ENCODE measurements around the gene KCNB1. TPM values are rescaled to one million over a fixed set of nuclear protein-coding genes. Genes with fewer than 3 reads are reported as not detected.

The KCNB1 gene
- total and polyA plus RNA-seq, 2 donors (not counting 1 experiment from before 2014, with no cell fraction given) = 0.12 TPM; not detected in 1

DNA sequence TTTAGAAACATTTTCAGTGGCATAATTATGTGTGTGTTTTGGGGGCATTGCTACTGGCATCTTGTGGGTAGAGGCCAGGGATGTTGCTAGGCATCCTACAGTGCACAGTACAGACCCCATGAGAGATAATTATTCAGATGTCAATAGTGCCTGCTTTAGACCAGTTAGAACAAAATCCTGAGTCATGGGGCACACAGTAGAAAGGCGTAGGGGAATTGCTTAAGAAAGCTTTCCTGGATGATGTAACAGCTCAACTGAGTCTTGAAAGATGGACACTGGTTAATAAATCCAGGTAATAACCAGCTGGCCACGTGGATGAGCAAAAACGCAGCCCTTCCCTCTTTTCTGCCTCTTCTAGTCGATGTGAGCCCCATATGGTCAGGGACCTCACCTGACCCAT is 51.1 kb downstream of the KCNB1 start:
- Histone ChIP-seq H3K4me2 (replicated peaks; ENCODE audit: low read depth, low read length, poor library complexity, severe bottlenecking) (no peak overlapping the region), H3K79me2 (ENCODE audit: control insufficient read depth, insufficient read depth, low read length) (no peaks in the 10 kb centered on the region), H3K9ac (ENCODE audit: low read length) (no peak overlapping the region), H3K9me3 (ENCODE audit: control extremely low read depth in 1 of 3, control insufficient read depth in 2 of 3, insufficient read depth in 1 of 3, low read length in 2 of 3) (no peaks in the 10 kb centered on the region), H3K4me1 (ENCODE audit: control insufficient read depth in 2 of 2, insufficient read depth in 2 of 2, low read length in 2 of 2) (no peaks in the 10 kb centered on the region), H2AFZ (ENCODE audit: insufficient read depth, low read depth, low read length, poor library complexity, severe bottlenecking) (no peak overlapping the region), H3K4me3 (ENCODE audit: control extremely low read depth in 1 of 5, extremely low read depth in 1 of 5, insufficient read depth in 1 of 5, low read depth in 2 of 5, low read length in 4 of 5) (no peak overlapping the region), H4K20me1 (ENCODE audit: control insufficient read depth, insufficient read depth, low read length, poor library complexity, severe bottlenecking) (no peaks in the 10 kb centered on the region), H3K27me3 (replicated peaks in 1 of 4; ENCODE audit: control extremely low read depth in 1 of 4, control insufficient read depth in 3 of 4, insufficient read depth in 4 of 4, low read length in 3 of 4) (peaks cover 0 to 23% (median 6%) of the 10 kb centered on the region in 4 experiments), H3K36me3 (replicated peaks in 1 of 2; ENCODE audit: control extremely low read depth in 1 of 2, control insufficient read depth in 1 of 2, extremely low read depth in 1 of 2, insufficient read depth in 2 of 2, low read length in 1 of 2) (no peaks in the 10 kb centered on the region), H3K27ac (ENCODE audit: low read length in 2 of 2) (no peak overlapping the region)
- no peak overlapping the region for H3K4me3 Mint-ChIP-seq
- no peaks in the 10 kb centered on the region for H3K9me3 Mint-ChIP-seq (ENCODE audit: insufficient read depth)
- H3K4me1 Mint-ChIP-seq = no peaks in the 10 kb centered on the region
- no peak for ATAC-seq (ENCODE audit: low read depth)
- H3K27ac Mint-ChIP-seq = no peak overlapping the region
- no peak for DNase-seq
- WGBS (ENCODE audit: insufficient coverage) = 63% methylated on average over 4 of the region's 4 CpGs
- ChIA-PET CTCF (no interaction called here), POLR2A (no interaction called here)
- intact Hi-C loops (cut with micrococcal nuclease) = no loop called here
- no peak for TF ChIP-seq EZH2 (IDR thresholded peaks at IDR 0.05; ENCODE audit: borderline replicate concordance, insufficient read depth, low read depth, low read length, poor library complexity, severe bottlenecking)
- H3K27me3 Mint-ChIP-seq = peaks cover 17% of the 10 kb centered on the region

DNA sequence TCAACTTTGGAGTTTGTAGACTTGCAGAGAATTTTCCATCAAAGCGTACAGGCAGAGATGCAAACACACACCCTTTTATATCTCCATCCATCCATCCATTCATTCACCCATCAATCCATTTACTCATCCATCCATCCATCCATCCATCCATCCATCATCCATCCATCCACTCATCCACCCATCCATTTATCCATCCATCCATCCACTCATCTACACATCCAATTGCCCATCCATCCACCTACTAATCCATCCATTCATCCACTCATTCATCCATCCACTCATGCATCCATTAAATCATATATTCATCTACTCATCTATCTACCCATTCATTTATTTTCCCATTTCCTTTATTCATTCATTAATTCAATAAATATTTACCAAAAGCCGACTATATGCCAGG is 52.1 kb downstream of the KCNB1 start:
- Histone ChIP-seq H3K27ac (ENCODE audit: low read length in 2 of 2) (no peak overlapping the region), H3K79me2 (ENCODE audit: control insufficient read depth, insufficient read depth, low read length) (no peaks in the 10 kb centered on the region), H3K4me2 (replicated peaks; ENCODE audit: low read depth, low read length, poor library complexity, severe bottlenecking) (no peak overlapping the region), H3K9ac (ENCODE audit: low read length) (no peak overlapping the region), H2AFZ (ENCODE audit: insufficient read depth, low read depth, low read length, poor library complexity, severe bottlenecking) (no peak overlapping the region), H3K4me1 (ENCODE audit: control insufficient read depth in 2 of 2, insufficient read depth in 2 of 2, low read length in 2 of 2) (no peaks in the 10 kb centered on the region), H3K4me3 (ENCODE audit: control extremely low read depth in 1 of 5, extremely low read depth in 1 of 5, insufficient read depth in 1 of 5, low read depth in 2 of 5, low read length in 4 of 5) (no peak overlapping the region), H3K27me3 (replicated peaks in 1 of 4; ENCODE audit: control extremely low read depth in 1 of 4, control insufficient read depth in 3 of 4, insufficient read depth in 4 of 4, low read length in 3 of 4) (peaks cover 0 to 23% (median 6%) of the 10 kb centered on the region in 4 experiments), H3K9me3 (ENCODE audit: control extremely low read depth in 1 of 3, control insufficient read depth in 2 of 3, insufficient read depth in 1 of 3, low read length in 2 of 3) (no peaks in the 10 kb centered on the region), H4K20me1 (ENCODE audit: control insufficient read depth, insufficient read depth, low read length, poor library complexity, severe bottlenecking) (no peaks in the 10 kb centered on the region), H3K36me3 (replicated peaks in 1 of 2; ENCODE audit: control extremely low read depth in 1 of 2, control insufficient read depth in 1 of 2, extremely low read depth in 1 of 2, insufficient read depth in 2 of 2, low read length in 1 of 2) (no peaks in the 10 kb centered on the region)
- 100% methylated on average over 1 of the region's 2 CpGs for WGBS (ENCODE audit: insufficient coverage)
- Mint-ChIP-seq H3K27ac (no peak overlapping the region), H3K9me3 (ENCODE audit: insufficient read depth) (no peaks in the 10 kb centered on the region), H3K4me1 (no peaks in the 10 kb centered on the region), H3K4me3 (no peak overlapping the region), H3K27me3 (peaks cover 20% of the 10 kb centered on the region)
- DNase-seq (no peak), ATAC-seq (ENCODE audit: low read depth) (no peak)
- CTCF ChIA-PET = no interaction called here
- TF ChIP-seq, protein P1, sequence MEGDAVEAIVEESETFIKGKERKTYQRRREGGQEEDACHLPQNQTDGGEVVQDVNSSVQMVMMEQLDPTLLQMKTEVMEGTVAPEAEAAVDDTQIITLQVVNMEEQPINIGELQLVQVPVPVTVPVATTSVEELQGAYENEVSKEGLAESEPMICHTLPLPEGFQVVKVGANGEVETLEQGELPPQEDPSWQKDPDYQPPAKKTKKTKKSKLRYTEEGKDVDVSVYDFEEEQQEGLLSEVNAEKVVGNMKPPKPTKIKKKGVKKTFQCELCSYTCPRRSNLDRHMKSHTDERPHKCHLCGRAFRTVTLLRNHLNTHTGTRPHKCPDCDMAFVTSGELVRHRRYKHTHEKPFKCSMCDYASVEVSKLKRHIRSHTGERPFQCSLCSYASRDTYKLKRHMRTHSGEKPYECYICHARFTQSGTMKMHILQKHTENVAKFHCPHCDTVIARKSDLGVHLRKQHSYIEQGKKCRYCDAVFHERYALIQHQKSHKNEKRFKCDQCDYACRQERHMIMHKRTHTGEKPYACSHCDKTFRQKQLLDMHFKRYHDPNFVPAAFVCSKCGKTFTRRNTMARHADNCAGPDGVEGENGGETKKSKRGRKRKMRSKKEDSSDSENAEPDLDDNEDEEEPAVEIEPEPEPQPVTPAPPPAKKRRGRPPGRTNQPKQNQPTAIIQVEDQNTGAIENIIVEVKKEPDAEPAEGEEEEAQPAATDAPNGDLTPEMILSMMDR (IDR thresholded peaks at IDR 0.05) = no peak
- no peak for TF ChIP-seq EZH2 (IDR thresholded peaks at IDR 0.05; ENCODE audit: borderline replicate concordance, insufficient read depth, low read depth, low read length, poor library complexity, severe bottlenecking)
- intact Hi-C loops (cut with micrococcal nuclease) = no loop called here
- POLR2A ChIA-PET = no interaction called here

Measured in B cell (primary cell).